ENCODE results near the gene LAMA3.
A peak's percentile ranks its signal among the peaks of the same experiment; 100 is the strongest.

Gene LAMA3

DNA sequence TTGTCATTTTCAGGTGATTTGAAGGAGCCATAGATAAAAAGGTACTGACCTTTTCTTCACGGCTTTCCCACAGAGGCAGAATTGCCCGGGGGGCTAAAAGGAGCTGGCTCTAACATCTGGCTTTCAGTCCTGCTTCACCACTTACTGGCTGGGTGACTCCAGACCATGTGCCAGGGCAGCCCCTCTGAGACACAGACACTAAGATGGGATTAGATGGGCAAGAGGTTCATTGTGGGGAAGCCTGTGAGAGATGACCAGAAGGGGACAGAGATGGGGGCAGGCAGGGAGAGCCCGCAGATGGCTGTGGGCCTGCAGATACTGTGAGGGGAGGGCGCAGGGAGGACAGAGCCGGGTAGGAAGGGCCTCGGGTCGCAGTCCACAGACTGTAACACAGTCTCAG, 250.6 kb downstream of the LAMA3 start:
- no peak overlapping the region for H2AK5ac ChIP-seq (ENCODE audit: low read length, severe bottlenecking)
- no peak overlapping the region for H3K4me3 ChIP-seq (ENCODE audit: insufficient read depth in 1 of 2, low read depth in 1 of 2, low read length in 2 of 2)
- DNase-seq: no peak
- no peak overlapping the region for H2AFZ ChIP-seq (ENCODE audit: low read depth, low read length)
- peaks cover 0 to 35% of the 10 kb centered on the region in 2 experiments for H3K36me3 ChIP-seq (ENCODE audit: control insufficient read depth in 1 of 2, insufficient read depth in 2 of 2, low read depth in 1 of 2, low read length in 2 of 2)
- H3K27ac ChIP-seq (ENCODE audit: low read length, poor library complexity, severe bottlenecking): no peak overlapping the region
- H3K23ac ChIP-seq (ENCODE audit: low read length in 2 of 2): no peak overlapping the region
- H2BK5ac ChIP-seq (ENCODE audit: low read depth, low read length, poor library complexity, severe bottlenecking): no peak overlapping the region
- H3K9ac ChIP-seq (ENCODE audit: low read length): no peak overlapping the region
- H3K18ac ChIP-seq (ENCODE audit: low read depth in 1 of 2, low read length in 2 of 2): no peak overlapping the region
- no peak overlapping the region for H3K4ac ChIP-seq (ENCODE audit: low read depth in 1 of 2, low read length in 2 of 2)
- H2BK12ac ChIP-seq (ENCODE audit: low read length in 2 of 2): no peak overlapping the region
- WGBS: 88% methylated on average over 7 of the region's 7 CpGs
- H2BK120ac ChIP-seq (ENCODE audit: low read depth, low read length): no peak overlapping the region
- H3K27me3 ChIP-seq (ENCODE audit: control insufficient read depth in 1 of 2, insufficient read depth in 1 of 2, low read length in 2 of 2): no peaks in the 10 kb centered on the region
- no peak overlapping the region for H2BK15ac ChIP-seq (ENCODE audit: low read depth, poor library complexity, severe bottlenecking)
- no peaks in the 10 kb centered on the region for H3K9me3 ChIP-seq (ENCODE audit: control insufficient read depth, low read length)
- no peak overlapping the region for H4K91ac ChIP-seq (ENCODE audit: low read length)
- H3K4me1 ChIP-seq (ENCODE audit: control insufficient read depth, insufficient read depth, low read depth, low read length): peaks cover 4% of the 10 kb centered on the region
- H3K4me2 ChIP-seq (ENCODE audit: low read length, poor library complexity, severe bottlenecking): no peak overlapping the region
- H3K79me1 ChIP-seq (replicated peaks; ENCODE audit: low read length, poor library complexity, severe bottlenecking): no peaks in the 10 kb centered on the region
- H3K14ac ChIP-seq (ENCODE audit: low read length in 2 of 2): no peak overlapping the region
- no peak overlapping the region for H4K8ac ChIP-seq (ENCODE audit: low read length)

DNA sequence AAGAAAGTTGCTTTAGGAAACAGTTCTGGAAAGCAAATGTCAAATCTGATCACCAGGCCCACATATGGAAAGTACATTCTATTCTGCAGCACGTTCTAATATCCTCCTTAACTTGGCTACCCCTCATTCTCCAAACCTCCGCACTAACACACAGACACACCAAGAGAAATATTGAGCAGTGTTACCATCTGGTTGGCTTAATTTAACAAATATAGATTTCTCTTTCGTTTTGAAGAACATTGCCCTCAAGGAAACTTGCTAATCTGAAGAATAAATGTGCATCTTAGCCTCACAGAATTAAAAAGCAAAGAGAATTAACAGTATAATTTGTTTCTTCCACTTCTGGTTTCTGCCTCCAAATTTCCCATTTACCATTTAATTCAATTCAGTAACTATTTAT, 252.5 kb downstream of the LAMA3 start:
- H2AFZ ChIP-seq (ENCODE audit: low read depth, low read length): no peak overlapping the region
- no peak overlapping the region for H3K27ac ChIP-seq (ENCODE audit: low read length, poor library complexity, severe bottlenecking)
- DNase-seq: no peak
- no peak overlapping the region for H3K4ac ChIP-seq (ENCODE audit: low read depth in 1 of 2, low read length in 2 of 2)
- no peak overlapping the region for H4K8ac ChIP-seq (ENCODE audit: low read length)
- H2AK5ac ChIP-seq (ENCODE audit: low read length, severe bottlenecking): no peak overlapping the region
- no peak overlapping the region for H3K4me3 ChIP-seq (ENCODE audit: insufficient read depth in 1 of 2, low read depth in 1 of 2, low read length in 2 of 2)
- H4K91ac ChIP-seq (ENCODE audit: low read length): no peak overlapping the region
- H2BK120ac ChIP-seq (ENCODE audit: low read depth, low read length): no peak overlapping the region
- H2BK5ac ChIP-seq (ENCODE audit: low read depth, low read length, poor library complexity, severe bottlenecking): no peak overlapping the region
- WGBS: 89% methylated on average over 2 of the region's 3 CpGs
- H3K4me1 ChIP-seq (ENCODE audit: control insufficient read depth, insufficient read depth, low read depth, low read length): no peaks in the 10 kb centered on the region
- H3K9me3 ChIP-seq (ENCODE audit: control insufficient read depth, low read length): no peaks in the 10 kb centered on the region
- H3K14ac ChIP-seq (ENCODE audit: low read length in 2 of 2): no peak overlapping the region
- no peak overlapping the region for H3K23ac ChIP-seq (ENCODE audit: low read length in 2 of 2)
- no peaks in the 10 kb centered on the region for H3K79me1 ChIP-seq (replicated peaks; ENCODE audit: low read length, poor library complexity, severe bottlenecking)
- no peak overlapping the region for H2BK15ac ChIP-seq (ENCODE audit: low read depth, poor library complexity, severe bottlenecking)
- no peak overlapping the region for H3K4me2 ChIP-seq (ENCODE audit: low read length, poor library complexity, severe bottlenecking)
- H3K27me3 ChIP-seq (ENCODE audit: control insufficient read depth in 1 of 2, insufficient read depth in 1 of 2, low read length in 2 of 2): no peaks in the 10 kb centered on the region
- no peak overlapping the region for H3K18ac ChIP-seq (ENCODE audit: low read depth in 1 of 2, low read length in 2 of 2)
- peaks cover 0 to 32% of the 10 kb centered on the region in 2 experiments for H3K36me3 ChIP-seq (ENCODE audit: control insufficient read depth in 1 of 2, insufficient read depth in 2 of 2, low read depth in 1 of 2, low read length in 2 of 2)
- H3K9ac ChIP-seq (ENCODE audit: low read length): no peak overlapping the region
- H2BK12ac ChIP-seq (ENCODE audit: low read length in 2 of 2): no peak overlapping the region

DNA sequence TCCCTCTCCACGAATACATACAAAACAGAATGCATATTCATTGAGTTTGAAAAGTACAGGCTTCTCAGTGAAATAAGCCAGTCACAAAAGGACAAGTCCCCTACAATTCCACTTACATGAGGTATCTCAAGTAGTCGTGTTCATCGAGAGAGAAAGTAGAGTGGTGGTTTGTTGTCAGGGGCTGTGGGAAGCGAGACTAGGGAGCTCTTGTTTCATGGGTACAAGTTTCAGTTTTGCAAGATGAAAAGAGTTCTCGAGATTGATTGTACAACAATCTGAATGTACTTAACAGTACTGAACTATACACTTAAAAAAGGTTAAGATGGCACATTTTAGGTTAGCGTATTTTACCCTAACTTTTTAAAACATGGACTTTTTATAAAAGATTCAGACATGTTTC, 253.9 kb downstream of the LAMA3 start:
- H2AFZ ChIP-seq (ENCODE audit: low read depth, low read length): no peak overlapping the region
- no peak overlapping the region for H2AK5ac ChIP-seq (ENCODE audit: low read length, severe bottlenecking)

DNA sequence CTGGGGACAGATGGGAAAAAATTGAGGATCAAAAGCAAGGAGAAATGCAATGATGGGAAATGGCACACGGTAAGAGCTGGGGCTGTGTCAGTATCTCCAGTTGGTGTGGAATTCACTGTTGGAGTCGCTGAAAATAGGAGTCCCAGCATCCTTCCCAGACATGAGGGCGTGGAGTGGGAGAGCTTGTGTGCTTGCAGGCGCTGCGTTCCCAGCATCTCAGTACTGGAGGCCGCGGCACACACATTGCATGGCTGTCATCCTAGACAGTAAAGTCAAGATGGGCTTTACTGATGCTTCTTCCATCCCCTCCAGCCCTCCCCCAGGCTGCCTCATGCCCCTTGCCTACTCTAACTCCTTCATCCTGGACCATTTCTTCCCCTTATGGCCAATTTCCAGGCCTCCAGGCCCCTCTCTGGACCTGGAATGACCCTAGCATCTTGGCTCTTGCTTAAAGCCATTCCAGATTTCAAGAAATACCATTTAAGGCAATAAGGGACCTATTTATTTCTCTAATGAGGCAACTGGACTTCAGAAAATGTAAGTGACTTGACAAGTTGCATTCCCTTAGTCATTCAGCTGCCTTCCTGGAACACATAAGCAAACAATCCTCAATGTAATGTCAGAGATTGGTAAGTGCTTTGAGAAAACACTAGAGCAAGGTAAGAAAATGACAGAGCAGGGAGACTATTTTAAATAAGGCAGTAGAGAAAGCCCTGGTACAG, 254.8 kb downstream of the LAMA3 start:
- H3K14ac ChIP-seq (ENCODE audit: low read length in 2 of 2): no peak overlapping the region
- H2AK5ac ChIP-seq (ENCODE audit: low read length, severe bottlenecking): no peak overlapping the region
- no peak overlapping the region for H3K4me2 ChIP-seq (ENCODE audit: low read length, poor library complexity, severe bottlenecking)
- peaks cover 0 to 33% of the 10 kb centered on the region in 2 experiments for H3K36me3 ChIP-seq (ENCODE audit: control insufficient read depth in 1 of 2, insufficient read depth in 2 of 2, low read depth in 1 of 2, low read length in 2 of 2)
- 89% methylated on average over 7 of the region's 7 CpGs for WGBS
- H3K9me3 ChIP-seq (ENCODE audit: control insufficient read depth, low read length): no peaks in the 10 kb centered on the region
- H3K79me1 ChIP-seq (replicated peaks; ENCODE audit: low read length, poor library complexity, severe bottlenecking): no peaks in the 10 kb centered on the region
- H3K4ac ChIP-seq (ENCODE audit: low read depth in 1 of 2, low read length in 2 of 2): no peak overlapping the region
- no peak overlapping the region for H2BK120ac ChIP-seq (ENCODE audit: low read depth, low read length)
- DNase-seq: peak; percentile 64
- no peak overlapping the region for H4K91ac ChIP-seq (ENCODE audit: low read length)
- no peaks in the 10 kb centered on the region for H3K27me3 ChIP-seq (ENCODE audit: control insufficient read depth in 1 of 2, insufficient read depth in 1 of 2, low read length in 2 of 2)
- H2AFZ ChIP-seq (ENCODE audit: low read depth, low read length): no peak overlapping the region
- no peak overlapping the region for H3K9ac ChIP-seq (ENCODE audit: low read length)
- no peak overlapping the region for H3K4me3 ChIP-seq (ENCODE audit: insufficient read depth in 1 of 2, low read depth in 1 of 2, low read length in 2 of 2)
- no peak overlapping the region for H3K27ac ChIP-seq (ENCODE audit: low read length, poor library complexity, severe bottlenecking)
- H2BK15ac ChIP-seq (ENCODE audit: low read depth, poor library complexity, severe bottlenecking): no peak overlapping the region
- peak overlapping the region in 1 of 2 experiments; percentile 28 for H3K18ac ChIP-seq (ENCODE audit: low read depth in 1 of 2, low read length in 2 of 2)
- H4K8ac ChIP-seq (ENCODE audit: low read length): no peak overlapping the region
- no peaks in the 10 kb centered on the region for H3K4me1 ChIP-seq (ENCODE audit: control insufficient read depth, insufficient read depth, low read depth, low read length)
- no peak overlapping the region for H2BK12ac ChIP-seq (ENCODE audit: low read length in 2 of 2)
- H2BK5ac ChIP-seq (ENCODE audit: low read depth, low read length, poor library complexity, severe bottlenecking): no peak overlapping the region
- H3K23ac ChIP-seq (ENCODE audit: low read length in 2 of 2): no peak overlapping the region

More for the DNA sequence above, 253.9 kb downstream of the LAMA3 start:
- Histone ChIP-seq H2BK5ac (ENCODE audit: low read depth, low read length, poor library complexity, severe bottlenecking) (no peak overlapping the region), H3K23ac (ENCODE audit: low read length in 2 of 2) (no peak overlapping the region), H3K36me3 (ENCODE audit: control insufficient read depth in 1 of 2, insufficient read depth in 2 of 2, low read depth in 1 of 2, low read length in 2 of 2) (peaks cover 0 to 32% of the 10 kb centered on the region in 2 experiments), H3K4ac (ENCODE audit: low read depth in 1 of 2, low read length in 2 of 2) (no peak overlapping the region), H2BK12ac (ENCODE audit: low read length in 2 of 2) (no peak overlapping the region), H3K14ac (ENCODE audit: low read length in 2 of 2) (no peak overlapping the region), H3K4me3 (ENCODE audit: insufficient read depth in 1 of 2, low read depth in 1 of 2, low read length in 2 of 2) (no peak overlapping the region), H3K4me1 (ENCODE audit: control insufficient read depth, insufficient read depth, low read depth, low read length) (no peaks in the 10 kb centered on the region), H2BK15ac (ENCODE audit: low read depth, poor library complexity, severe bottlenecking) (no peak overlapping the region), H3K18ac (ENCODE audit: low read depth in 1 of 2, low read length in 2 of 2) (no peak overlapping the region), H4K91ac (ENCODE audit: low read length) (no peak overlapping the region), H3K27ac (ENCODE audit: low read length, poor library complexity, severe bottlenecking) (no peak overlapping the region), H3K9ac (ENCODE audit: low read length) (no peak overlapping the region), H3K27me3 (ENCODE audit: control insufficient read depth in 1 of 2, insufficient read depth in 1 of 2, low read length in 2 of 2) (no peaks in the 10 kb centered on the region), H2BK120ac (ENCODE audit: low read depth, low read length) (no peak overlapping the region), H3K79me1 (replicated peaks; ENCODE audit: low read length, poor library complexity, severe bottlenecking) (no peaks in the 10 kb centered on the region), H3K9me3 (ENCODE audit: control insufficient read depth, low read length) (no peaks in the 10 kb centered on the region), H3K4me2 (ENCODE audit: low read length, poor library complexity, severe bottlenecking) (no peak overlapping the region), H4K8ac (ENCODE audit: low read length) (no peak overlapping the region)
- DNase-seq: no peak
- whole genome bisulfite sequencing: 98% methylated on average over 5 of the region's 6 CpGs
